AG10803 (cell line): ENCODE results near the gene MAGOH.
A peak's percentile ranks its signal among the peaks of the same experiment; 100 is the strongest.
"Not testable (repeated sequence)": the region's sequence is repeated elsewhere in the genome, so short reads cannot be mapped to it uniquely, and the experiment has no call there.

Experiments used
- DNase-seq: peaks from one replicate; pipeline ENCODE4 v3.0.0; 2010; ENCODE audit warnings: low read depth
- H3K4me3 ChIP-seq: 2 replicates; pipeline ENCODE4 v1.5.1; 2011; ENCODE audit warnings: mild to moderate bottlenecking, low read length, control low read depth
- CTCF ChIP-seq: conservative IDR thresholded peaks from 2 replicates; pipeline ENCODE4 v1.5.1; 2011; ENCODE audit warnings: mild to moderate bottlenecking, low read length, control low read depth, inconsistent platforms

Gene MAGOH

GRCh38 chr1:53238197-53239155, at the start of gene MAGOH:
Gene MAGOH (minus strand): TSS chr1:53238518. CDS start chr1:53238448, 70 bp downstream.
- peak within 1 kb of the TSS; percentile 100 for H3K4me3 ChIP-seq
- DNase-seq = peak; percentile 97
- no peak for TF ChIP-seq CTCF

- H3K4me3 ChIP-seq = no peak overlapping the region
- no peak for TF ChIP-seq CTCF
- DNase-seq = no peak
These were observed 48.6 kb upstream of the MAGOH start for GRCh38 chr1:53286955-53287354.

- TF ChIP-seq CTCF = no peak
- H3K4me3 ChIP-seq = no peak overlapping the region
- DNase-seq = no peak
These were observed 47.8 kb upstream of the MAGOH start for GRCh38 chr1:53285969-53286760.

- no peak for DNase-seq
- TF ChIP-seq CTCF = no peak
These were observed 47.2 kb upstream of the MAGOH start for GRCh38 chr1:53285546-53285945.

GRCh38 chr1:53284224-53285020, 46.1 kb upstream of the MAGOH start:
- TF ChIP-seq CTCF = no peak
- no peak overlapping the region for H3K4me3 ChIP-seq
- no peak for DNase-seq

More at GRCh38 chr1:53285546-53285945, 47.2 kb upstream of the MAGOH start:
- H3K4me3 ChIP-seq = no peak overlapping the region

- H3K4me3 ChIP-seq, DNase-seq: not testable (repeated sequence)
These were observed 44.8 kb upstream of the MAGOH start for GRCh38 chr1:53283156-53283555.

GRCh38 chr1:53281133-53281532, 42.8 kb upstream of the MAGOH start:
- no peak for TF ChIP-seq CTCF
- no peak overlapping the region for H3K4me3 ChIP-seq
- no peak for DNase-seq
